Activated T-helper 2 cell treated with anti-CD3 and anti-CD28 coated beads, Interferon-gamma antibody, Interleukin-2, Interleukin-4, amounts not matched to agents 10 μg/mL and 5 μg/mL and 100 μg/mL, durations not matched to agents 14 hours and 24 hours and 36 hours (primary cell): ENCODE measurements around the gene LNX1. TPM values are rescaled to one million over a fixed set of nuclear protein-coding genes. Genes with fewer than 3 reads are reported as not detected.

Experiments used
- DNase-seq: peaks from one replicate; pipeline ENCODE4 v3.0.0; 2021; ENCODE audit warnings: low spot score
- H3K27ac Mint-ChIP-seq: one replicate; pipeline ENCODE4 v1.8.0; 2021; ENCODE audit warnings: mixed read lengths
- H3K27me3 Mint-ChIP-seq: one replicate; pipeline ENCODE4 v1.8.0; 2021; ENCODE audit warnings: low read depth, mixed read lengths
- H3K36me3 Mint-ChIP-seq: one replicate; pipeline ENCODE4 v1.8.0; 2021; ENCODE audit warnings: low read depth, mixed read lengths
- H3K4me1 Mint-ChIP-seq: one replicate; pipeline ENCODE4 v1.8.0; 2021; ENCODE audit warnings: low read depth, mixed read lengths
- H3K4me3 Mint-ChIP-seq: one replicate; pipeline ENCODE4 v1.8.0; 2021; ENCODE audit warnings: low read depth, mild to moderate bottlenecking, moderate library complexity, mixed read lengths
- H3K9me3 Mint-ChIP-seq: one replicate; pipeline ENCODE4 v1.8.0; 2021; ENCODE audit warnings: mixed read lengths
- intact Hi-C: fragments of 100-400 bp; cut with micrococcal nuclease; formaldehyde crosslinking; loops from one replicate; pipeline ENCODE4 v1.15.1; 2023
- total RNA-seq: library from RNA; stranded (reverse); gene quantifications from 2 replicates; pipeline ENCODE4 v1.2.3, GENCODE V29; 2022

Gene LNX1
- total RNA-seq, 1 donor from 2014 or later = not detected

DNA sequence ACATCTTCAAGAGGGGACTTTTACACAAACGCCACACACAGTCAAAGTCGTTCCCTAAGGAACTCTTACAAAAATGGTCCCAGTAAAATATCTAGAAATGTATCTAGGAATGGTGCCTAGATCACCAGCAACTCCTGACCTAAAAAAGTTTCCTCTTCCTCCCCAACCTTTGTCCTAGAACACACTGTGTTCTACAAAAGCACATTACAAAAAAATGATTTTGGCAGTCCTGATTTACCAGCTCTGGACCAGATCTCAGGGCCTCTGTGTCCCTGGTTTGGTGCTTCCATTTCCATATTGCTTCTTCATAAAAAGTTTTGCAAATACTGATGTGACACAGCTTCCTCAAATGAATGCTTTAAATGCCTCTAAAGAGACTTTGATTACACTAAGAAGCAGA is 55.0 kb downstream of the LNX1 start:
- no peaks in the 10 kb centered on the region for H3K4me1 Mint-ChIP-seq
- H3K4me3 Mint-ChIP-seq = no peak overlapping the region
- intact Hi-C loops = no loop called here
- no peak overlapping the region for H3K27ac Mint-ChIP-seq
- H3K27me3 Mint-ChIP-seq = peaks cover 4% of the 10 kb centered on the region
- DNase-seq = no peak
- H3K9me3 Mint-ChIP-seq = no peaks in the 10 kb centered on the region
- H3K36me3 Mint-ChIP-seq = no peaks in the 10 kb centered on the region

DNA sequence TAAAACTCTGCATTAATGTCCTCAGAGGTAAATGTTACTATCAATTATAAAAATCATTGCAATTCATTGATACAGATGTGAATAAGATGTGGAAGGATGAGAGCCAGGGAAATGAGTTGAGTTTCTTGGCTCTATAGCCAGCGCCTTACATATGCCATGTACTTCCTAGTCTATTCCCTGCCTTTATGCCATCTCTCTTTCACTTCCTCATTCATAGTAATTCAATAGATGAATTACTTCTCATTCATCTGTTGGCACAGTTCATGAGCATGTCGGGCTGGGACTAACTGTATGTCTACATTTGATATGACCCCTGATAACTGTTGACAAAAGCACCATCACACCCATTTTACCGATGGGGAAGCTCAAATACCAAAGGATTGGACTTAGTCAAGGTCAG is 55.7 kb downstream of the LNX1 start:
- H3K27me3 Mint-ChIP-seq = peaks cover 4% of the 10 kb centered on the region
- no peaks in the 10 kb centered on the region for H3K4me1 Mint-ChIP-seq
- intact Hi-C loops = no loop called here
- DNase-seq = no peak
- H3K36me3 Mint-ChIP-seq = no peaks in the 10 kb centered on the region
- no peak overlapping the region for H3K4me3 Mint-ChIP-seq
- no peaks in the 10 kb centered on the region for H3K9me3 Mint-ChIP-seq
- no peak overlapping the region for H3K27ac Mint-ChIP-seq

DNA sequence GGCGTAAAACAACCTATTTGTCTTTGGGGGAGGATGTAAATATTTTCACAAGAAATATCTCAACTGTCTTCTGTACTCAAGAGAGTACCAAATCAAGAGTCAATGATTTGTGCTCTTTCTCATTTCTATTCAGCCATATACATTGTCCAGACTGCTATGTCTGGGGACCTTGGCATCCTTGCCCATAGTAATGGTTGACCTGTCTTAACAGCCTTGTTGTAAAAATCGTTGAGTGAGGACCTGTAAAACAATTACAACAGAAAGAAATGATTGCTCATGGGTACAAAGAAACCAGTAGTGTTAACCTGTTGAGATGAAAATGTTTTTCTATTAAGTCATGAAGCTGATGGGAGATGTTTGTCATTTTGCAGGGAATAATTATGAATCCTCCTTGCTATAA is 56.6 kb downstream of the LNX1 start:
- Mint-ChIP-seq H3K36me3 (no peaks in the 10 kb centered on the region), H3K4me3 (no peak overlapping the region), H3K27ac (no peak overlapping the region), H3K27me3 (peaks cover 4% of the 10 kb centered on the region), H3K9me3 (no peaks in the 10 kb centered on the region), H3K4me1 (no peaks in the 10 kb centered on the region)
- intact Hi-C loops = no loop called here
- DNase-seq = no peak

DNA sequence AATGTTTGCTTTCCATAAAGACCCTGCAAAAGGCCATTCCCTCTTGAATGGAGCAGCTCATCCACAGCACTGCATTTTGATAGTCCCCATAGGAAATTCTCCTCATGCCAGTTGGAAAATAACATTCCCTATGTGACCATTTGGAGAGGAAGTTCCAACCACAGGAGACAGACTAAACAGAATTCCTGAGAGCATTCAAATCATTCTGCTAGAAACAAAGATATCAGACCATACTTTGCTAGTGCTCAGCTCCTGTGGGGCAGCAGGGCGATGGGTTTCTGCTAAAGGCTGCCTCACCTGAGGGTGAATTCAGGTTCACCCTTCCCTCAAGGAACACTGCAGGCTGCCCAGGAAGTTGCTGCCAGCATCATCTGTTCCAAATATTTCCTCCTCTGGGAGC is 58.8 kb downstream of the LNX1 start:
- Mint-ChIP-seq H3K4me3 (no peak overlapping the region), H3K36me3 (no peaks in the 10 kb centered on the region), H3K4me1 (no peaks in the 10 kb centered on the region), H3K27ac (no peak overlapping the region), H3K9me3 (no peaks in the 10 kb centered on the region), H3K27me3 (peaks cover 4% of the 10 kb centered on the region)
- no peak for DNase-seq
- intact Hi-C loops = no loop called here

DNA sequence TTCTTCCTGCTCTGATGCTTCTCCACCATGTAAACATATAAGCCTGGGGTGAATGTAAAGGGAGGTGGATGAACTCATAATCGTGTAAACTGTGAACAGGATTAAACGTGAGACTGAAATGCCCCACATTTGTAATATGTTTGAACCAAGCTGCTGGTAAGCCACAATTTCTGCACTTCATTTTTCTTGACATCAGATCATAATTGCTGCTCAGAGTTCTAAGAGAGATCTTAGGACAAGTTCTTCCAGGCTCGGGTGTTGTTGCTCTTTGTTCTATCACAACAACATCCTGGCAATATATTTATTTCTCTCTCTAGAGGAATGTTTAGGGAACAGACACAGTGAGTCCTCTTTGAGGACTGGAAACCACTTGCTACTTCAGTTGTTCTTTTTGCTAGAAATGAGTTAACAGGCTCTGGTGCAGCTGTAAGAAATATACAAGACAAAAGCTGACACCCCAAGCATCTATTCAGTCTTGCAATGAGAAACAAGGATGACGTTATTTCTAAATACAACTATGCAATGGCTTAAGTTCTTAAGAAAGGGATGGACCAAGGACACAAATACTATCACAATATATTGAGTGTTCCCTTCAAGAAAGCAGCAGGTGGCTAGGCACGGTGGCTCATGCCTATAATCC is 59.6 kb downstream of the LNX1 start:
- Mint-ChIP-seq H3K27ac (no peak overlapping the region), H3K27me3 (peaks cover 5% of the 10 kb centered on the region), H3K4me1 (no peaks in the 10 kb centered on the region), H3K9me3 (no peaks in the 10 kb centered on the region), H3K36me3 (no peaks in the 10 kb centered on the region), H3K4me3 (no peak overlapping the region)
- DNase-seq = no peak
- intact Hi-C loops = no loop called here

DNA sequence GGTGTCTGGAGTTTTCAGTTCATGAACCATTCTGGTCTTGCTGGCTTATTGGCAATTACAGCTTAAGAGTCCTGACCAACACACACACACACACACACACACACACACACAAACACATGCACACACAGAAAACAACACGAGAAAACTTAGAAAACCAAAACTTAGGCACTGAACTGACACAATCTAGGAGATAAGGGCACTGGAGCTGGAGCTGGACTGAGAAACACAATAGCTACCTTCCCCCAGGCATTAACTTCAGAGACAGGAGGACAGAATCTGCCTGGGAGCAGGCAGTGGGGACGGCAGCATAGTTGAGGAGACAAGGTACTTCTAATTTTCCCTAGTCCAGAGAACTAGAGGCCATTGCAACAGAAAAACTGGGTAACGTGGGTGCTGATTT is 62.3 kb downstream of the LNX1 start:
- Mint-ChIP-seq H3K27ac (no peak overlapping the region), H3K4me3 (no peak overlapping the region), H3K4me1 (no peaks in the 10 kb centered on the region), H3K36me3 (no peaks in the 10 kb centered on the region), H3K9me3 (no peaks in the 10 kb centered on the region), H3K27me3 (peaks cover 8% of the 10 kb centered on the region)
- no peak for DNase-seq
- intact Hi-C loops = no loop called here

DNA sequence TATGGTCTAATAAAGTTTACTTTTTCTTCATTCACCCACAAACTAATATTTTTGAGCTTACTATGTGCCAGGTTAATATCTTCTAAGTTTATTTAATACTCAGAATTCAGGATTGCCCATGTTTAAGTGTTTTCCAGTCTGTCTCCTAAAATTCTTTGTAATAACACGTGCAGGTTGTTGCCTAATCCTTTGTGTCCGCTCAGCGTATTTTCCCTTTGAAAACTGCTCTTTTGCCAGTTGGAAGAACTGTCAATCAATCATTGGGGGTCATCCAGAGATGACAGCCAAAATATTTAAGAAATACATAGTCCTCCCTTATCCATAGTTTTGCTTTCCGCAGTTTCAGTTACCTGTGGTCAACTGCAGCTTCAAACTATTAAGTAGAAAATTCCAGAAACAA is 63.4 kb downstream of the LNX1 start:
- no peak for DNase-seq
- Mint-ChIP-seq H3K36me3 (no peaks in the 10 kb centered on the region), H3K27ac (no peak overlapping the region), H3K4me1 (no peaks in the 10 kb centered on the region), H3K4me3 (no peak overlapping the region), H3K9me3 (no peaks in the 10 kb centered on the region), H3K27me3 (peaks cover 8% of the 10 kb centered on the region)
- intact Hi-C loops = no loop called here

DNA sequence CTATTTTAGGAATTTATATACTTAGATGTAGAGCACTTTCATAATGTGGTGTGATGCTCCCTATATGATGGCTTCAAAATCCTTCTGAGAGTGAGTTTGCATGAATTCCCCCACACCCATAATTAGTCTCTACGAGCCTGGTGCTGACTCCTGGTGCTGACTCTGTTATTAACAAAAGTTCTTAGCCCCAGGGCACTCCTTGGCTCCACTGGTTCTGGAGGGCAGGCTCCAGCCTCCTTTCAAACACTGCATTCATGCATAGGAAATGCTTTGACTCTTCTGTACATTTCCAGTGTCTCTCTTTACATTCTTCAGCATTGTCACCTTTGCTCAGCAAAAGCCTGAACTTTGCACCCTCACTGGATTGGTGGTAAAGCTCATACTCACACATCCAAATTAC is 64.0 kb downstream of the LNX1 start:
- Mint-ChIP-seq H3K27me3 (peaks cover 8% of the 10 kb centered on the region), H3K4me1 (no peaks in the 10 kb centered on the region), H3K36me3 (no peaks in the 10 kb centered on the region), H3K4me3 (no peak overlapping the region), H3K27ac (no peak overlapping the region), H3K9me3 (no peaks in the 10 kb centered on the region)
- no peak for DNase-seq
- intact Hi-C loops = no loop called here

DNA sequence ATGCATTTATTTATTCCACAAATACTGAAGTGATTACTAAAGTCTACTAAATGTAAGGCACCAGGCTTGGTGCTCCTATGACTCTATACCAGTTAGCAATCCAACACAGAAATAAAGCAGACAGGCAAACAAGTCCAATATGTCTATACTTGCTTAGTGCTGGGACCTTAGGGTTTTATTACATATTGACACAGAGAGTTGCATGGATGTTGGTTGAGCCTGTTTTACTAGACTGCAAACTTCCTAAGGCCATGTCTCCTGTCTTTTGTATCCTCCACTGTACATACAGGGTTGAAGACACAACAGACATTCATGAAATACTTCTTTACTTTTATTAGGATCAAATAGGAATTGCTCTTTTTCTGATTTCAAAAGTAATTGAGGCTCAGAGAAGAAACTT is 69.0 kb downstream of the LNX1 start:
- H3K4me3 Mint-ChIP-seq = no peak overlapping the region
- H3K4me1 Mint-ChIP-seq = no peaks in the 10 kb centered on the region
- peaks cover 13% of the 10 kb centered on the region for H3K27me3 Mint-ChIP-seq
- DNase-seq = no peak
- no peaks in the 10 kb centered on the region for H3K9me3 Mint-ChIP-seq
- no peak overlapping the region for H3K27ac Mint-ChIP-seq
- intact Hi-C loops = no loop called here
- no peaks in the 10 kb centered on the region for H3K36me3 Mint-ChIP-seq

DNA sequence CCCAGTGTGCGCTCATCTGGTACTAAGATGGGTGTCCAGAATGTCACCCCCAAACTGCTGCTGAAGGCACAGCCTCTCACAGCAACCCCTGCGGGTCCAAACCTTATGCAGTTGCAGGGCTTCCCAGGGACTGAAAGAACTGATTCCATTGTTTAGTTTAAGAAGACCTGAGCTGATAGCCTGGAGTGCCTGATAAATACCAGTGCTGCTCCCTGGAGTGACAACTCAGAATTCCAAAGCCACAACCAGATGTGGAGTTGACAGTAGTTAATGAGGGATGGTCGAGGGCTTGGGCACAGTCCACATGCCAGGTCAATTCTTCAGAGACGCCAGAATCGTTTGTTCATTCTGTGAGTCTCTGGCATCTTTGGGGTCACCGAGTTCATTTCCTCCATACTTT is 71.2 kb downstream of the LNX1 start:
- H3K27me3 Mint-ChIP-seq = peaks cover 7% of the 10 kb centered on the region
- H3K4me3 Mint-ChIP-seq = no peak overlapping the region
- no peaks in the 10 kb centered on the region for H3K36me3 Mint-ChIP-seq
- H3K27ac Mint-ChIP-seq = no peak overlapping the region
- intact Hi-C loops = no loop called here
- DNase-seq = no peak
- H3K4me1 Mint-ChIP-seq = no peaks in the 10 kb centered on the region
- H3K9me3 Mint-ChIP-seq = no peaks in the 10 kb centered on the region

DNA sequence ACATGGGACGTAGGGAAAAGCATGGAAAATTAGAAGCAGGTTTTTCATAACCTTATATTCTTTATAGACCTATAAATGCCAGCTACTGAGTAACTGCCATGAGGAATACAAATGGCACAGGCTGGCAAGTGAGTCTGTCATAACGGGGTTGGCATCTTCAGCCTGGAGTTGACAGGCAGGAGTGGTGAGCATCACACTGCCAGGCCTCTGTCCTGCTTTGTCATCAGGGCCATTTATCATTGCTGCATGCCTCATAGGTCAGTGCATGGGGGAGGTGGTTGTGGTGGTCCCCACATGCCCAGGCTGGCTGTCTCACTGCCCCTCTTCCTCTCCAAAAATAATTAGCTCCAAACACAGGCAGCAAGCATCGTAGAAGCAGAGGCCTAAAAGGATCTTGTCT is 72.5 kb downstream of the LNX1 start:
- H3K4me1 Mint-ChIP-seq = no peaks in the 10 kb centered on the region
- intact Hi-C loops = no loop called here
- H3K4me3 Mint-ChIP-seq = no peak overlapping the region
- H3K9me3 Mint-ChIP-seq = no peaks in the 10 kb centered on the region
- peaks cover 4% of the 10 kb centered on the region for H3K27me3 Mint-ChIP-seq
- no peaks in the 10 kb centered on the region for H3K36me3 Mint-ChIP-seq
- no peak for DNase-seq
- no peak overlapping the region for H3K27ac Mint-ChIP-seq

DNA sequence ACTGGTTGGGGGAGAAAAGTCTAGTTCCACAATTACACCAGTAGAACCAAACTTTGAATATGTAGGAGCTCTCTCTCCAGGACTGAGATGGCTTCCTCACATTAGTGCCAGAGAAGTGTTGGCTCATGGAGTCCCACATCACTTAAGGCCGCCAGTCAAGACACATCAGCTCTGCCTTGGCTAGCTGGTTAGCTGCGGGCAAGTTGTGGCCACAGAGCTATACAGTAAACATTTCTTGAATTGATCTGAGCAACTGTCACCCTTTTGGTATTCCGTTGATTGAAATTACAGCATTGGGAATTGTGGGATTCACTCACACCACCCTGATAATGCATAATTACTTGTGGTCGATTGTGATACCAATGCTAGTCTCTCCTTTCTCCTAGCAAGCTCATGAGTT is 76.2 kb downstream of the LNX1 start:
- no peak for DNase-seq
- no peak overlapping the region for H3K27ac Mint-ChIP-seq
- no peaks in the 10 kb centered on the region for H3K9me3 Mint-ChIP-seq
- H3K36me3 Mint-ChIP-seq = no peaks in the 10 kb centered on the region
- H3K4me1 Mint-ChIP-seq = no peaks in the 10 kb centered on the region
- H3K27me3 Mint-ChIP-seq = no peaks in the 10 kb centered on the region
- no peak overlapping the region for H3K4me3 Mint-ChIP-seq
- intact Hi-C loops = no loop called here

DNA sequence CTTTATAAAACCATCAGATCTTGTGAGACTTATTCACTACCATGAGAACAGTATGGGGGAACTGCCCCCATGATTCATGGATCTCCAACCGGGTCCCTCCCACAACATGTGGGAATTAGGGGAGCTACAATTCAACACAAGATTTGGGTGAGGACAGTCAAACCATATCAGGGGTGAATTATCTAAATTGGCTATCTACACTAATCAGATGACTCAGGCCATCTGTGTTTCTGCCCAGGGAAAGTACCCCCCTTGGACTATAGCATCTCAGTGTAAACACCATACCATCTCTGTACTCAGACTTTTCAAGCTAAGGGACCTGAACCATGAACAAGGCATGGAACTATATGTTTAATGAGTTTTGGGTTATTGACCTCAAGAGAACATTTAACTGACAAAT is 76.8 kb downstream of the LNX1 start:
- no peak for DNase-seq
- H3K27ac Mint-ChIP-seq = no peak overlapping the region
- H3K27me3 Mint-ChIP-seq = no peaks in the 10 kb centered on the region
- intact Hi-C loops = no loop called here
- no peak overlapping the region for H3K4me3 Mint-ChIP-seq
- no peaks in the 10 kb centered on the region for H3K4me1 Mint-ChIP-seq
- H3K36me3 Mint-ChIP-seq = no peaks in the 10 kb centered on the region
- H3K9me3 Mint-ChIP-seq = no peaks in the 10 kb centered on the region

DNA sequence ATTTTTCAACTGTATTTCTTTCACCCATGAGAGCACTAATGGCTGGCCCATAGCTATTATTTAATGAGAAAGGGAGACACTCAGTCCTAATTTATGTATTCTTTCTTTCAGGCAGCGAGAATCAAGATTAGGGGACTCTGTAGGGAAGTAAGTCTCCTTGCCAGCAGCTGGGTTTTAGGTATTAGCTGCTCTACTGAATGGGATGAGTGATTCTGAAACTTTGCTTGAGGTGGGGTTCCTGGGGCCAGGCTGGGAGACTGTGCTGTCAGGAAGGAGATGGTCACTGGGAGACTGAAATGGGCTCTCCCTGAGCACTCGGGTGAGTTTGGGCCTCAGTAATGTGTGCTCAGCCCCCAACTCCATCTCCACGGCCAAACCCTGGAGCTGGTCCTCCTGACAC is 78.7 kb downstream of the LNX1 start:
- H3K36me3 Mint-ChIP-seq = no peaks in the 10 kb centered on the region
- DNase-seq = no peak
- H3K4me1 Mint-ChIP-seq = no peaks in the 10 kb centered on the region
- no peaks in the 10 kb centered on the region for H3K27me3 Mint-ChIP-seq
- no peak overlapping the region for H3K4me3 Mint-ChIP-seq
- no peaks in the 10 kb centered on the region for H3K9me3 Mint-ChIP-seq
- intact Hi-C loops = no loop called here
- H3K27ac Mint-ChIP-seq = no peak overlapping the region
